ENCODE data around the gene KCNE3. TPM values are rescaled to one million over a fixed set of nuclear protein-coding genes. Genes with fewer than 3 reads are reported as not detected.
"Not testable (repeated sequence)": the region's sequence is repeated elsewhere in the genome, so short reads cannot be mapped to it uniquely, and the experiment has no call there.

KCNE3 gene
- polyA plus RNA-seq, 10 donors: 1.6 to 2.9 (median 2.2) TPM

DNA sequence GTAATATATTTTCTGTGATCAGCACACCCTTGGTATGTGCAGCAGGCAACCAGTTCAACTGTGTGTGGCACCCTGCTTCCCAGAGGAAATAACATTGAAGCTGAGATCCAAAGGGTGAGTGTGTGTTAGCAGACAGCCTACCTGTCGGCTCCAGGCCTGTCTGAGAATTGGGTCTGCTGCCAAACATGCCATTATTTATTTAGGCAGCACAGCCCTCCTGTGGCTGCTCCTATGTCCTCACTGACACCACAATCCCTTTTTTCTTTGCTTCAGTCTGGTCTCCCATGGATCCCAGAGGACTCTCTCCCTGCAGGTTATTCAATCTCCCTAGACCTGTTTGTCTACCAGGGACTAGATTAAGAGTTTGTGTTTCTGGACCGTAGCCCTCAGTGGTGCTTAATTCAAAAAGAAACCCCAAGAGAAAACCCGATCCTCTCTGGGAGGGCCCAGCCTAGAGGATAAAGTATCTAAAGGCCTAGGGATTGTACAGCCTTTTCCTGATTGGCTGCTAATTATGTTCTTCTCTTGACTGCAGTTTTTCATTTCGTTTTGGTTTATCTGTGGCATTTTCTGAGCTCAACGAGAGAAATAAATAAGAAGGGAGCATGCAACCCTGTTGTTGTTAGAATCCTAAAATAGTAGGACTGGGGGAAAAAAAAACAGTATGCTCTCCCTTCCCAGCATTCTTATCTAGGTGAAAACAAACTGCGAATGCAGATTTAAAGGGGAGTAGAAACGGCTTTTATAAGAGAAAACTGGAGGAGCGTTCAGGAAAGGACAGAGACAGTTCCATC lies 24.1 kb downstream of the KCNE3 start:
- no peak for DNase-seq

DNA sequence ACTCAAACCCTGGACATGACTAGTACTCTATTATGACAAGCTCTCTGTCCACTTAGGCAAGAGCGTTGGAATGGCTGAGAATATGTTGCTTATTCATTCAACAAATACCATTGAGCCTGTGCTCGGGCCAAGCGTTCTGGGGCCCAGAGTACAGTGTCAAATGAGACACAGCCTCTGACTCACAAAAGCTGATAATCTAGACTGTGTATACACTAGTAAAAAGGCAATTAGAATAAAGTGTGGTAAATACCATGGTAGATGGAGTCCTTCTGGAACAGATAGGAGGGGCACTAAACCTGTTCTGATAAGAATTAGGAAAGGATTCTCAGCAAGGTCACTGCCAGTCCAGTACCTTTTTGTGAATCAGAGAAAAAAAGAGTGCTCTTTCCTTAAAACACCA lies 24.7 kb downstream of the KCNE3 start:
- DNase-seq: no peak

DNA sequence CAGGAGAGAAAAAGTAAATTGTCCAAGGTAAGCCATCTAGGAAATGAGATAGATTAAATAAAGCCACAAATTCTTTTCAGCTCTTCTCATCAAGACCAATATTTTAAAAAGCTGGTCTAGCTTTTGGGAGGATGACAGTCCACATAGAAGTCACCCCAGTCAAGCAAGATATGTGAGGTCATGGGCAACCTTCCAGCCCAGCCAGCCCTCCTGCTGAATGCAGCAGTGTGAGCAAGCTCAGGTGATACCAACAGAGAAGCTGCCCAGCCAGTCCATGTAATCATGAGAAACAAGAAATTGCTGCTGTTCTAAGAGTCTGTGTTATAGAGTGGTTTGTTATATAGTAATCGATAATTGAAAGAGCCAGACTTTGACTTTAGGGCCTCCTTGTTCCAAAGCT lies 28.7 kb downstream of the KCNE3 start:
- DNase-seq: no peak

DNA sequence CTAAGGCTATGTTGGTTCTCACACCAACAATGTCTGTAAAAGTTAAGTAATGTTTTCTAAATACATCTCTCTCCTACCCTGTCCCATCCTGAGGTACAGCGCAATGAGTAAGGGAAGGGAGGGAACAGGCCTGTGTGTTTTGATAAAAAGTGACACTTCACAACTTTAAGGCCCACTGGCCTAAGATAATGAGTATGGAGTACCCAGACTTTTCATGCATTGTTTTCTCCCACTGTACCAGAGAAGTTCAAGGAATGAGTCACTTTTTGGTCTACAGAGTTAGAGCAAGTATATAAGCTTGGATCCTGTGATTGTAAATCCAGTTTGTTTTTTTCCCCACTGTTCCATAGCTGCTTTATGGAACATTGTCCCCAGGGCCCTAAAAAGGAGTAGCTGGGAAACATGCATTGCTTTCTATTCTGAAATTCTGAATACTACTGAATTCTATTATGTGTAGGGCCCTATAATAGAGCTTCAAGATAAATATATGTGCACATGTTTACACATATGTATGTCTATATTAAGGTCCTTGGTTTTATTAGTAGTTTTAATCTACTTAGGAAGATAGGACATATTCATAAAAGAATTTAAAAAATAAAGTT lies 29.8 kb downstream of the KCNE3 start:
- DNase-seq: no peak

DNA sequence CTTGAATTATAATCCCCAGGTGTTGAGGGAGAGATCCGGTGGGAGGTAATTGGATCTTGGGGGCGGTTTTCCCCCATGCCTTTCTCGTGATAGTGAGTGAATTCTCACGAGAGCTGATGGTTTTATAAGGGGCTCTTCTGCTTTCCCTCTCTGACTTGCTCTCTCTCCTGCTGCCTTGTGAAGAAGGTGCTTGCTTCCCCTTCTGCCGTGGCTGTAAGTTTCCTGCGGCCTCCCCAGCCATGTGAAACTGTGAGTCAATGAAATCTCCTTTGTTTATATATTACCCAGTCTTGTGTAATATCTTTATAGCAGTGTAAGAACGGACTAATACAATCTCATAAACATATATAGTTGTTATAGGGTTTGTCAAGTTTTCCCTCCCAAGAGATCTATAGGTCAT lies 32.8 kb downstream of the KCNE3 start:
- DNase-seq: no peak

DNA sequence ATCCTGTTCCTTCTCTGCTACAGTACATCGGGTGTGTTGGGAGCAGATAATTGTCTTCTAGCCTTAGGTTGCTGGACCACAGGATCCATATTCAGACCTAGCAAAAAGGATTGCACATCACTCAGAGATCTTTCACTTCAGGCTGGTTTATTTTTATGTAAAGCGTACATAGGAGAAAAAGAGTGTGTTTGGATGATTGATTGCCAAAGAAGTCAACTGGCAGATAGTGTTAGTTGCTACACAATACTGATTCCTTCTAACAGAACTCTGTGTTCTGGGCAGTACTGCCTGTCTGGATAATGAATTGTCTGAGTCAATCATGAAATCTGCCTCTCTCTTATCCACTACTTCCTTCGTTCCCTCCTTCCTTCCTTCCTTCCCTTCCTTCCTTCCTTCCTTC lies 38.1 kb downstream of the KCNE3 start:
- no peak for DNase-seq

DNA sequence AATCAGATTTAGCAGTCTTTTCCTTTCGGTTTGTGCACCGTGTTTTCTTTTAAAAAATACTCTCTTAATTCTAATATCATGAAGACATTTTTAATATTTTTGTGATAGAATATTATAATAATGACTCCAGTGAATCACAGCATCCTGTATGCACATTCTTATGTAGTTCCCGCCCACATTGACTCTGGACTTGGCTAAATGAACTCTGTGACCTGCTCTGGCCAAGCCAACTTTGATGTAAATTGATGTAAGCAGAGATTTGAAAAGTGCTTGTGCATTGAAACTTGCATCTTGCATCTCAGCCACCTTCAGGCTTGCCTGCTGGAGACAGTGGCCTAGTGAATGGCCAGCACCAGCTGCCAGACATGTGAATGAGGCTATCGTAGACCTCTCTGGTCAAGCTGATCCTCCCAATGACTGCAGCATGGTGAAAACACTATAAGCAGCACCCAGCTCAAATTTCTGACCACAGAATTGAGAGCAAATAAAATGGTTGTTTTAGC lies 39.9 kb downstream of the KCNE3 start:
- no peak for DNase-seq

DNA sequence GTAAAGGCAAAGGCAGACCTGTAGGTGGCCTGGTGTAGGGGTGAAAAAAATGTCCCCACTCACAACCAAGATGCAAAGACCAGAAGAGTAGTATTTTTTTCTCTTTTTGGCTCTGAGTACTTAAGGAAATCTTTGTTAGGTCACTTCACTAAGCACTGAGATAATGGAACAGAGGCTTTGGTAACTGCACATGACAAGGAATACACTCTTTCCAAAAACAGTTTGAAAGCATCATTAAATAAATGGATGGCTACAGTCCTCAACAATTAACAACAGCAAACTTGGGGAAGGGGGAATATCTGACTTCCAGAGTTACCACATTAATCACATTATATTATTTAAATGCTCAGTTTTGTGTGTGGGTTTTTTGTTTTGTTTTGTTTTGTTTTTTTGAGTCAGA lies 42.2 kb downstream of the KCNE3 start:
- DNase-seq: no peak

DNA sequence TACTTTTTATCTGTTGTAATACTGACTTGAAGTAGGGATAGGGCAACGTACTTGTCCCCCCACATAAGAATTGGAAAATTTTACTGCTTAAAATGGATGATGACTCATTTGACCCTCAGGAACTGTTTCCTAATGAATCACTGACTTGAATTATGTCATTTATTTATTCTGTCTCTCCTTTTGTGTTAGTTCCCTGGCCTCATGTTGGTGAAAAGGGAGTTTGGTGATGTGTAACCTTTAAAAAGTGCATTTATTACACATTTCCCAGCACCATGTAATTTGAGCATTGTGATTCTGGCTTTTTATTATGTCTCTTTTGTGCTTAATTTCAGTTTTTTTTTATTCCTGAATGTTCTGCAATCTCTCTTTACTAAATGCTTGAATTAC lies 48.8 kb downstream of the KCNE3 start:
- peak in 1 of 3 donors; percentile 30 for DNase-seq

DNA sequence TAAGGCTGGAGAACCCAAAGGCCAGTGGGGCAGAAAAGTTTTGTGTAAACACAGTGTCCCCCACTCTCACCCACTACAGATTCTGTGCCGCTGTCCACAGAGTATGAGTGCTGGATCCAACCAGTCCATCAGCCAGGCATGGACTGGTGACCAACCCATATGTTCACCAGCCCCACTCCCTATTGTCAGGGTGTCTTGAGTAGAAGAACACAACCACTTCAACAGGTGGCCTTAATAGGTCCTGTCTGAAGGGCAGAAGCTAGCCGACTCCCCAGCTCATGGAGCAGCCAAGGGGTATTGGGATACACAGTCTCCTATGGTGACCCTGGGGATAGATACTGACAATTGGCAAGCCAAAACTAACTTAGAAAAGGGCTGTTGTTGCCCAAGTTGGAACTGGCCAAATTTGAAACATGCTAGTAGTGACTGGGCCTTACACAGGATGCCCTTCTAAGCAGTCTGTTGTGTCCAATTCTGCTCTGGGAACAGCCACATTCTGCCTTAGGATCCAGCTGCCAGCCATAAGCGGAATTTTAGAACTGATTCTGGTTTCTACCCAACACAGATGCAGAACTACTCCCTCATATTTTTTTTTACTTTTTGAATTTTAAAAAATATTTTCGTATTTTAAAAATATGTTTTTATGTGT lies 49.4 kb downstream of the KCNE3 start:
- DNase-seq: no peak

DNA sequence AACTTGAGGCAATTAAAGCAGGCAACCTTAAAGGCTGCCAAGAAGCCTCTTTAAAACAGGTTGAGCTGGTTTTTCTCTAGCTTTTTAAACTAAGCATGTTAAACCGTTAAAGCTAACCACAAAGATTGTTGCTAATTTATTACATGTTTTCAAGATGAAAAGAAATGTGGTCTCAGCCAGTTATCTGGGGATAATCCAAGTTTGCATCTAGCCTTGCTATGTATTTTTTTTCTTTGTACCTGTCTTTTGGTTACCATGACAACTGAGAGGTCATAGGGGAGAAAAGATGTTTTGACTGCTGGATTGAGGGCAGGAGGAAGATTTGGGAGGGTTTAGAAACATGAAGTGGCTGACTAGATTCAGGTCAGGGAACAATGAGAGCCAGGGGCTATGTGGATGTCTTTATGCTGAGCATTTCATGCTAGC lies 50.0 kb downstream of the KCNE3 start:
- peak in 1 of 3 donors; percentile 22 for DNase-seq

DNA sequence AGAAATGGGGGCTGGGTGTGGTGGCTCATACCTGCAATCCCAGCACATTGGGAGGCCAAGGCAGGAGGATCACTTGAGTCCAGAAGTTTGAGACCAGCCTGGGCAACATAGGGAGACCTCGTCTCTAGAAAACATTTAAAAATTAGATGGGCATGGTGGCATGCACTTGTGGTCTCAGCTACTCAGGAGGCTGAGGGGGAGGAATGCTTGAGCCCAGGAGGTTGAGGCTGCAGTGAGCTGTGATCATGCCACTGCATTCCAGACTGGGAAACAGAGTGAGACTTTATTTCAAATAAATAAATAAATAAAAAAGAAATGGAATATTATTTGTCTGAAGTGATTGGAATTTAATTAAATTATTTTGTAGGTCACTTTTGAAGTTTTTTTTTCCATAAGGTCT lies 50.4 kb downstream of the KCNE3 start:
- DNase-seq: not testable (repeated sequence)

DNA sequence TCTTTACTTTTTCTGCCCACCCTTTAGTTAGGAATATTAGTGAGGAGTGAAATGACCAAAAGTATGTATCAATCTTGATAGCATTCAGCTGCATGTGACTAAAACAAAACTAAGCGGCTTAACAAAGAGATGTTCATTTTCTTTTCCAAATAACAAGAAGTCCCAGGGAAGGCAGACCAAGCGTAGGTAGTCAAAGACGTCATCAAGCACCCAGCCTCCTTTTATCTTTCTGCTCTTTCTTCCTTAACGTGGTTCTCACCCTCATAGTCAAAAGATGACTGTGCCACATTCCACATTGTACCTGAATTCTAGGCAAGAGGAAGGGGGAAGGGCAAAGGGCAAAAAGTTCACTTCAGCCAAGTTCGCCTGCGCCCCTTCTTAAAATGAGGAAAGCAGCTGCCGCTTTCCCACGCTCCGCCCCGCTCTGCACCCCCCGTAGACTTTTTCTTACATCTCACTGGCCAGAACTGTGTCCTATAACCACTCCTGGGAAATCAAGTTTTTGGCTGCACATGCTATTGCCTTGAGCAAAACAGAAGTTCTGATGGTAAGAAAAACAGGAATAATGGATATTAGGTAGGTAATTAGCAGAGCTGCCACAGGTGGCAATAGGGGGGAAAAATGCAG lies 54.5 kb downstream of the KCNE3 start:
- no peak for DNase-seq

DNA sequence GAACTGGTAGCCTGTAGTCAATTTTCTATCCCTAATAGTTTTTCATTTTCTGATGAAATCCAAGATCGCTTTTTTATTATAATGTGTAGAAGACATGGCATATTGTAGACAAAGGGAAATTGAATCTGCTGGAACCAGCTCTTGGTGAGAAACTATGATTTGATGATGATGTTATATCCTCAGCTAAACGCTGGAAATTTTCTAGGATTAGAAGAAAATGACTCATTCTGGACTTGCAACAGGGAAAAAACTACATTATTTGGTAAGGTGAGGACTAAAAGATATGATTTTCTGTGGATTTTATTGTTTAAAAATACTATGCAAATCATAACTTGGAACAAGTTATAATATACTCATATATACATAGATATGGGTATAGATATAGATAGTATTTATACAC lies 55.0 kb downstream of the KCNE3 start:
- no peak for DNase-seq

DNA sequence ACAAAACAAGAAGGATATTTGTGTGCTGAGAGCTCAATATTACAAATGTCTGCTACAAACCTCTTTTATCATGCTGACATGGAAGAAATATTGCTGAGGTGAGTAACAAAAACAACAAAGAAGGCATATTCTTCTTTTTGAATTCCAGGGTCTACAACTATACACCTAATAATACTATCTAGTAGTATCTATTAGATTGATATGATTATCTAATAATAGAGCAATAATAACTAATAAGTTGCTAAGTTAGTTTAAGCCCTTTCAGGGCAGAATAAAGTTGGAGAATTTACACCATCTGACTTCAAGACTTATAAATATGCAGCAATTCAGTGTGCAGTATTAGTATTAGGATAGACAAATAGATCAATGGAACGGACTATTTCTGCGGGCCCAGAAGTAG lies 57.7 kb downstream of the KCNE3 start:
- DNase-seq: no peak

Other genes starting within 250 kb of the KCNE3 start
- 1 to 10 TPM in 9 of 10 donors, under 1 TPM in 1; 0.88 to 4.1 (median 2.4) TPM for gene P4HA3, start 155.9 kb downstream of the KCNE3 start, polyA plus RNA-seq (ENCODE audit: insufficient read length in 10 of 10)
- gene PGM2L1, start 69.1 kb downstream of the KCNE3 start, polyA plus RNA-seq (ENCODE audit: insufficient read length in 10 of 10): 1 to 10 TPM; 3.0 to 6.7 (median 5.4) TPM
- gene LIPT2, start 26.2 kb upstream of the KCNE3 start, polyA plus RNA-seq (ENCODE audit: insufficient read length in 10 of 10): 1 to 10 TPM; 1.1 to 3.2 (median 2.4) TPM
- 10 to 100 TPM; 11.1 to 20.8 (median 14.4) TPM for gene POLD3, start 125.0 kb upstream of the KCNE3 start, polyA plus RNA-seq (ENCODE audit: insufficient read length in 10 of 10)